ENCODE results near the gene PCSK4. TPM values are rescaled to one million over a fixed set of nuclear protein-coding genes. Genes with fewer than 3 reads are reported as not detected.

The PCSK4 gene
- total and polyA plus RNA-seq, 2 of the 13 experiments (the other 11 are each of a cell fraction or from before 2014, with no cell fraction given): 2.0 to 2.7 TPM

DNA sequence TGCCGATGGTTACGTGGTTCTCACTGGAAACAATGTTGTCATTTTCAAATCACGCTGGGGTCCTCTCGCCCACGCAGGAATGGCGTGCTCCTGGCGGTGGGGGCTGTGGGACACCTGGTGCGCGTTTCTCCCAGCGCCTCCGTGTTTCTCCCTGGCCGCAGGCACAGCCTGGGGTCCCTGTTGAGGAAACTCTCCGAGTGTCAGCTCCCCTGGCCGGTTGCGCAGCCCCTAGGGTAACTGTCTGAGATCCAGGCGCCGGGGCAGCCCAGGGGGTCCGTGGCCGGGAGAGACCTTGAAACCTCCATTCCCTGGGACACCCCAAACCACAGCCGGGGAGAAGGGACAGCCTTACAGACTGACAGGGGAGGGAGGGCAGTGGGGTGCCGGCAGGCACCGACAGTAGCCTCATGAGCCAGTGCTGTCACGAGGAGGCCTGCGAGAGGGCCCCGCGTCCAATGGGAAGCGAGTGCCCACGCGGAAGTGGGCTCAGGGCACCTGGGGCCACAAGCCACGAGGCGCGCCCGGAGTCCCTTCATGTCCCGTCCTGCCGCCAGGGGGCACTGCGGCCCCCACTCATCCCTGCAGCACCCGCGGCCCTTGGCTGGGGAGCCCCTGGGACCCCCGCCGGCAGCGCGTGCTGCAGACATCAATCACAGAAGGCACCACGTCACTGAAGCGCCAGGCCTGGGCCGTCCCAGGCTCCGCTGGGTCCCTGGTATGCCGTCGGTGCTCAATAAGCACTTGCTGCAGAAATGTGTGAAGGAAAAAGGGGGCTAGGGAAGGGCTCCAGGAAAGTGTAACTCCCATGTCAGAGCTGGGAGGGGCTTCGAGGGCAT, 13.2 kb upstream of the PCSK4 start (continued):
- TF ChIP-seq, protein P1, sequence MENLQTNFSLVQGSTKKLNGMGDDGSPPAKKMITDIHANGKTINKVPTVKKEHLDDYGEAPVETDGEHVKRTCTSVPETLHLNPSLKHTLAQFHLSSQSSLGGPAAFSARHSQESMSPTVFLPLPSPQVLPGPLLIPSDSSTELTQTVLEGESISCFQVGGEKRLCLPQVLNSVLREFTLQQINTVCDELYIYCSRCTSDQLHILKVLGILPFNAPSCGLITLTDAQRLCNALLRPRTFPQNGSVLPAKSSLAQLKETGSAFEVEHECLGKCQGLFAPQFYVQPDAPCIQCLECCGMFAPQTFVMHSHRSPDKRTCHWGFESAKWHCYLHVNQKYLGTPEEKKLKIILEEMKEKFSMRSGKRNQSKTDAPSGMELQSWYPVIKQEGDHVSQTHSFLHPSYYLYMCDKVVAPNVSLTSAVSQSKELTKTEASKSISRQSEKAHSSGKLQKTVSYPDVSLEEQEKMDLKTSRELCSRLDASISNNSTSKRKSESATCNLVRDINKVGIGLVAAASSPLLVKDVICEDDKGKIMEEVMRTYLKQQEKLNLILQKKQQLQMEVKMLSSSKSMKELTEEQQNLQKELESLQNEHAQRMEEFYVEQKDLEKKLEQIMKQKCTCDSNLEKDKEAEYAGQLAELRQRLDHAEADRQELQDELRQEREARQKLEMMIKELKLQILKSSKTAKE (CRISPR knock-in tag; IDR thresholded peaks at IDR 0.05; ENCODE audit: borderline replicate concordance): no peak
- TF ChIP-seq, protein P2, sequence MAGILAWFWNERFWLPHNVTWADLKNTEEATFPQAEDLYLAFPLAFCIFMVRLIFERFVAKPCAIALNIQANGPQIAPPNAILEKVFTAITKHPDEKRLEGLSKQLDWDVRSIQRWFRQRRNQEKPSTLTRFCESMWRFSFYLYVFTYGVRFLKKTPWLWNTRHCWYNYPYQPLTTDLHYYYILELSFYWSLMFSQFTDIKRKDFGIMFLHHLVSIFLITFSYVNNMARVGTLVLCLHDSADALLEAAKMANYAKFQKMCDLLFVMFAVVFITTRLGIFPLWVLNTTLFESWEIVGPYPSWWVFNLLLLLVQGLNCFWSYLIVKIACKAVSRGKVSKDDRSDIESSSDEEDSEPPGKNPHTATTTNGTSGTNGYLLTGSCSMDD (CRISPR knock-in tag; IDR thresholded peaks at IDR 0.05): 0 out of 2 replicates have a peak, but pooled peaks have one; percentile 17
- TF ChIP-seq ZNF205 (CRISPR knock-in tag; IDR thresholded peaks at IDR 0.05) (no peak), RBM22 (optimal IDR thresholded peaks at IDR 0.05; ENCODE audit: low read length) (no peak), CCDC6 (CRISPR knock-in tag; IDR thresholded peaks at IDR 0.05) (0 out of 2 replicates have a peak, but pooled peaks have one; percentile 75), HOXA3 (CRISPR knock-in tag; IDR thresholded peaks at IDR 0.05) (peak; percentile 51), GTF3A (CRISPR knock-in tag; conservative IDR thresholded peaks at IDR 0.05) (no peak), HDAC2 (CRISPR knock-in tag; IDR thresholded peaks at IDR 0.05) (0 out of 2 replicates have a peak, but pooled peaks have one; percentile 19), MXD4 (CRISPR knock-in tag; IDR thresholded peaks at IDR 0.05) (peak; percentile 55; the same call in 1 of the 2 replicates), KDM2A (CRISPR knock-in tag; IDR thresholded peaks at IDR 0.05; ENCODE audit: borderline replicate concordance, low read depth) (peak; percentile 75), TBX2 (CRISPR knock-in tag; IDR thresholded peaks at IDR 0.05; ENCODE audit: borderline replicate concordance) (peak; percentile 40; the same call in 1 of the 2 replicates), TP53 (CRISPR knock-in tag; conservative IDR thresholded peaks at IDR 0.05) (0 out of 2 replicates have a peak, but pooled peaks have one; percentile 50)
- TF ChIP-seq, protein P3, sequence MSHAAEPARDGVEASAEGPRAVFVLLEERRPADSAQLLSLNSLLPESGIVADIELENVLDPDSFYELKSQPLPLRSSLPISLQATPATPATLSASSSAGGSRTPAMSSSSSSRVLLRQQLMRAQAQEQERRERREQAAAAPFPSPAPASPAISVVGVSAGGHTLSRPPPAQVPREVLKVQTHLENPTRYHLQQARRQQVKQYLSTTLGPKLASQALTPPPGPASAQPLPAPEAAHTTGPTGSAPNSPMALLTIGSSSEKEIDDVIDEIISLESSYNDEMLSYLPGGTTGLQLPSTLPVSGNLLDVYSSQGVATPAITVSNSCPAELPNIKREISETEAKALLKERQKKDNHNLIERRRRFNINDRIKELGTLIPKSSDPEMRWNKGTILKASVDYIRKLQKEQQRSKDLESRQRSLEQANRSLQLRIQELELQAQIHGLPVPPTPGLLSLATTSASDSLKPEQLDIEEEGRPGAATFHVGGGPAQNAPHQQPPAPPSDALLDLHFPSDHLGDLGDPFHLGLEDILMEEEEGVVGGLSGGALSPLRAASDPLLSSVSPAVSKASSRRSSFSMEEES (CRISPR knock-in tag; IDR thresholded peaks at IDR 0.05): peak; percentile 67; the same call in 1 of the 2 replicates
- TF ChIP-seq, protein P4, sequence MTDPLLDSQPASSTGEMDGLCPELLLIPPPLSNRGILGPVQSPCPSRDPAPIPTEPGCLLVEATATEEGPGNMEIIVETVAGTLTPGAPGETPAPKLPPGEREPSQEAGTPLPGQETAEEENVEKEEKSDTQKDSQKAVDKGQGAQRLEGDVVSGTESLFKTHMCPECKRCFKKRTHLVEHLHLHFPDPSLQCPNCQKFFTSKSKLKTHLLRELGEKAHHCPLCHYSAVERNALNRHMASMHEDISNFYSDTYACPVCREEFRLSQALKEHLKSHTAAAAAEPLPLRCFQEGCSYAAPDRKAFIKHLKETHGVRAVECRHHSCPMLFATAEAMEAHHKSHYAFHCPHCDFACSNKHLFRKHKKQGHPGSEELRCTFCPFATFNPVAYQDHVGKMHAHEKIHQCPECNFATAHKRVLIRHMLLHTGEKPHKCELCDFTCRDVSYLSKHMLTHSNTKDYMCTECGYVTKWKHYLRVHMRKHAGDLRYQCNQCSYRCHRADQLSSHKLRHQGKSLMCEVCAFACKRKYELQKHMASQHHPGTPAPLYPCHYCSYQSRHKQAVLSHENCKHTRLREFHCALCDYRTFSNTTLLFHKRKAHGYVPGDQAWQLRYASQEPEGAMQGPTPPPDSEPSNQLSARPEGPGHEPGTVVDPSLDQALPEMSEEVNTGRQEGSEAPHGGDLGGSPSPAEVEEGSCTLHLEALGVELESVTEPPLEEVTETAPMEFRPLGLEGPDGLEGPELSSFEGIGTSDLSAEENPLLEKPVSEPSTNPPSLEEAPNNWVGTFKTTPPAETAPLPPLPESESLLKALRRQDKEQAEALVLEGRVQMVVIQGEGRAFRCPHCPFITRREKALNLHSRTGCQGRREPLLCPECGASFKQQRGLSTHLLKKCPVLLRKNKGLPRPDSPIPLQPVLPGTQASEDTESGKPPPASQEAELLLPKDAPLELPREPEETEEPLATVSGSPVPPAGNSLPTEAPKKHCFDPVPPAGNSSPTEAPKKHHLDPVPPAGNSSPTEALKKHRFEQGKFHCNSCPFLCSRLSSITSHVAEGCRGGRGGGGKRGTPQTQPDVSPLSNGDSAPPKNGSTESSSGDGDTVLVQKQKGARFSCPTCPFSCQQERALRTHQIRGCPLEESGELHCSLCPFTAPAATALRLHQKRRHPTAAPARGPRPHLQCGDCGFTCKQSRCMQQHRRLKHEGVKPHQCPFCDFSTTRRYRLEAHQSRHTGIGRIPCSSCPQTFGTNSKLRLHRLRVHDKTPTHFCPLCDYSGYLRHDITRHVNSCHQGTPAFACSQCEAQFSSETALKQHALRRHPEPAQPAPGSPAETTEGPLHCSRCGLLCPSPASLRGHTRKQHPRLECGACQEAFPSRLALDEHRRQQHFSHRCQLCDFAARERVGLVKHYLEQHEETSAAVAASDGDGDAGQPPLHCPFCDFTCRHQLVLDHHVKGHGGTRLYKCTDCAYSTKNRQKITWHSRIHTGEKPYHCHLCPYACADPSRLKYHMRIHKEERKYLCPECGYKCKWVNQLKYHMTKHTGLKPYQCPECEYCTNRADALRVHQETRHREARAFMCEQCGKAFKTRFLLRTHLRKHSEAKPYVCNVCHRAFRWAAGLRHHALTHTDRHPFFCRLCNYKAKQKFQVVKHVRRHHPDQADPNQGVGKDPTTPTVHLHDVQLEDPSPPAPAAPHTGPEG (CRISPR knock-in tag; IDR thresholded peaks at IDR 0.05): no peak; the same call in 1 of the 2 replicates
- TF ChIP-seq, protein P5, sequence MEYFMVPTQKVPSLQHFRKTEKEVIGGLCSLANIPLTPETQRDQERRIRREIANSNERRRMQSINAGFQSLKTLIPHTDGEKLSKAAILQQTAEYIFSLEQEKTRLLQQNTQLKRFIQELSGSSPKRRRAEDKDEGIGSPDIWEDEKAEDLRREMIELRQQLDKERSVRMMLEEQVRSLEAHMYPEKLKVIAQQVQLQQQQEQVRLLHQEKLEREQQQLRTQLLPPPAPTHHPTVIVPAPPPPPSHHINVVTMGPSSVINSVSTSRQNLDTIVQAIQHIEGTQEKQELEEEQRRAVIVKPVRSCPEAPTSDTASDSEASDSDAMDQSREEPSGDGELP (IDR thresholded peaks at IDR 0.05; ENCODE audit: borderline replicate concordance, low read depth): no peak

Data from HepG2 (cell line).